Astrocyte of the spinal cord (primary cell): ENCODE data around the gene PTPRG.

ENCODE experiments used
- DNase-seq: peaks from one replicate; pipeline ENCODE4 v3.0.0; 2011; ENCODE audit warnings: low read depth, low spot score
- H3K4me3 ChIP-seq: 2 replicates; pipeline ENCODE4 v1.5.1; 2011; ENCODE audit warnings: low read depth, mild to moderate bottlenecking, low read length, moderate library complexity
- in situ Hi-C: cut with HindIII; loops from 2 replicates; pipeline ENCODE4 v1.10.0; 2017; ENCODE audit warnings: low sequenced_read_pairs
- TF ChIP-seq, protein P1 (sequence below): IDR thresholded peaks from 2 replicates; pipeline ENCODE4 v1.5.1; 2012; ENCODE audit warnings: low read depth, mild to moderate bottlenecking, low read length, inconsistent platforms

PTPRG gene

DNA sequence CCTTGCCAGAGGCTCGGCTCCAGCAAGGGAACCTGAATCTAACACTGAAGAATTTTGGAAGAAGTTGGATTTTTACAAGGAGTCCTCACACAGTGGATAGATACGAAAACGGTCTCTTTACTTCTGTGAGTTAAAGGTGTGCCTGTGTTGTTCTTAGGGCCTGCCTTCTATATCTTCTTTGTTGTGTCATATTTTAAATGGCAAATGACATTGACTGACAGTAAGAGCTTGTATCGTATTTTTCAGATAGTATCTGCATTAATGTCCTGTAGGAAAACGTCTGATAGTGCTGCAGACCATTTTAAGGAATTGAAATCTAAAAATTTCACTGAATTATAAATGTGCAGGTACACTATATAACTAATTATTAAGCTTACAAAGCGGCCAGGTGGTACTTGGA lies 56.3 kb downstream of the PTPRG start:
- H3K4me3 ChIP-seq = no peak overlapping the region
- TF ChIP-seq, protein P1, sequence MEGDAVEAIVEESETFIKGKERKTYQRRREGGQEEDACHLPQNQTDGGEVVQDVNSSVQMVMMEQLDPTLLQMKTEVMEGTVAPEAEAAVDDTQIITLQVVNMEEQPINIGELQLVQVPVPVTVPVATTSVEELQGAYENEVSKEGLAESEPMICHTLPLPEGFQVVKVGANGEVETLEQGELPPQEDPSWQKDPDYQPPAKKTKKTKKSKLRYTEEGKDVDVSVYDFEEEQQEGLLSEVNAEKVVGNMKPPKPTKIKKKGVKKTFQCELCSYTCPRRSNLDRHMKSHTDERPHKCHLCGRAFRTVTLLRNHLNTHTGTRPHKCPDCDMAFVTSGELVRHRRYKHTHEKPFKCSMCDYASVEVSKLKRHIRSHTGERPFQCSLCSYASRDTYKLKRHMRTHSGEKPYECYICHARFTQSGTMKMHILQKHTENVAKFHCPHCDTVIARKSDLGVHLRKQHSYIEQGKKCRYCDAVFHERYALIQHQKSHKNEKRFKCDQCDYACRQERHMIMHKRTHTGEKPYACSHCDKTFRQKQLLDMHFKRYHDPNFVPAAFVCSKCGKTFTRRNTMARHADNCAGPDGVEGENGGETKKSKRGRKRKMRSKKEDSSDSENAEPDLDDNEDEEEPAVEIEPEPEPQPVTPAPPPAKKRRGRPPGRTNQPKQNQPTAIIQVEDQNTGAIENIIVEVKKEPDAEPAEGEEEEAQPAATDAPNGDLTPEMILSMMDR = no peak
- no peak for DNase-seq
- in situ Hi-C loops = no loop called here

DNA sequence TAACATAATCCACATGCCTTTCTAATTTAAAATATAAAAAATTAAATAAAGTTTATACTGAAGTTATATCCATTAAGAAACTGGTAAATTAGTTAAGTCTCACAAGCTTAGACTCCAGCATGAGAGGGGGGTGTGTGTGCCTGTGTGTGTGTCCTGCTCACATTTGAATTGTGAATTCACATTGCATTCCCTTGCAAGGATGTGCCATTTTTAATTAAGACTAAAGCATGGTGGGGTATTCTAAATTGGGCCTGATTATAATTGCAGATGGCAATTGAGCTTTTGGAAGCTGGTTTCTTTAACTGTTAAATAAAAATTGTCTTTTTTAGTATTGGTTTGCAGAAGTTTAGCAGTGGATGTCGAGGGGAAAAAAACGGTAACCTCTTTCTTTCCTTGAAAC lies 56.9 kb downstream of the PTPRG start:
- TF ChIP-seq, protein P1 = no peak
- no peak overlapping the region for H3K4me3 ChIP-seq
- in situ Hi-C loops = no loop called here
- DNase-seq = no peak

DNA sequence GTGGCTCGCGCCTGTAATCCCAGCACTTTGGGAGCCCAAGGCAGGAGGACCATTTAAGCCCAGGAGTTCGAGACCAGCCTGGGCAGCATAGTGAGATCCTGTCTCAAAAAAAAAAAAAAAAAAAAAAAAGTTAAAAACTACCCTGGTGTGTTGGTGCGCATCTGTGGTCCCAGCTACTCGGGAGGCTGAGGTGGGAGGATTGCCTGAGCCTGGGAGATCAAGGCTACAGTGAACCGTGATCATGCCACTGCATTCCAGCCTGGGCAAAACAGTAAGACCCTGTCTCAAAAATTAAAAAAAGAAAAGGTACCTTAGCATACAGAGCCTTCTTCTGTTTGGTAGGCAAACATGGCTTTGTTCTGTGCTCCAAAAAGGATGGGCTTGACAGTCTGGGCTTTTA lies 57.5 kb downstream of the PTPRG start:
- DNase-seq = no peak
- H3K4me3 ChIP-seq = no peak overlapping the region
- TF ChIP-seq, protein P1 = no peak
- in situ Hi-C loops = no loop called here

DNA sequence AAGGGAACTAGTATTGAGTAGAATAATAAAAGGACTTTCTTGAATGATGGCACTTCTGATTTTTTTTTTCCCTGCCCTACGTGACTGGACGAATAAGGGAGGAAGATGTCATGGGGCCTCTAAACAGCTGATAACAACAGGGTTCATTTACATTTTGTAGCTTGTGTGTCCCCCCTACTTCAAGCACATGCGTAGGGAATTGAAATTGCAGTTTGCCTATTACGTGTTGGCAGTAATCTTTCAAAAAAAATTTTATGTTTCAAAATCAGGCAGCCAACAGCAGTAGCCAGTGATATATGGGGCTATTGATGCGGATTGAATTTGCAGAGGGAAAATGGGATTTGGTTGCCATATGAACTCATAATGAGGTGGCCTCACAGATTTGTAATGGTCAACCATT lies 58.7 kb downstream of the PTPRG start:
- in situ Hi-C loops = no loop called here
- TF ChIP-seq, protein P1 = no peak
- no peak overlapping the region for H3K4me3 ChIP-seq
- DNase-seq = no peak

DNA sequence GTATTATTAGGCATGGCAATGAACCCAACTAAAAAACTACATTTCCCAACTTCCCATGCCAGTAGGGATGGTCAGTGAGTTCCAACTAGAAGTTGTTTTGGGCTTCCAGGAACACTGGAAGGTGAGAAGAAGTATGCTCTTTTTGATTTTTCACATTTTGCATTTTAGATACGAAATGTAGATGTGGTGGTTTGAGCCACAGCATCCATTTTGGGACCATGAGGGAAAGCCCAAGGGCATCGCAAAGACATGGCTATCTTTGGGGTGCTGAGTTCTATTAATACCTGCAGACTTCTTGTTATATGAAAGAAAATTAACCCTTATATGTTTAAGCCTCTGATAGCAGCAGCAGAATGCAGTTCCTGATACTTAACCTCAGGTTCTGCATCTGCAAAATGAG lies 62.9 kb downstream of the PTPRG start:
- in situ Hi-C loops = no loop called here
- no peak for DNase-seq
- H3K4me3 ChIP-seq = no peak overlapping the region
- TF ChIP-seq, protein P1 = no peak

DNA sequence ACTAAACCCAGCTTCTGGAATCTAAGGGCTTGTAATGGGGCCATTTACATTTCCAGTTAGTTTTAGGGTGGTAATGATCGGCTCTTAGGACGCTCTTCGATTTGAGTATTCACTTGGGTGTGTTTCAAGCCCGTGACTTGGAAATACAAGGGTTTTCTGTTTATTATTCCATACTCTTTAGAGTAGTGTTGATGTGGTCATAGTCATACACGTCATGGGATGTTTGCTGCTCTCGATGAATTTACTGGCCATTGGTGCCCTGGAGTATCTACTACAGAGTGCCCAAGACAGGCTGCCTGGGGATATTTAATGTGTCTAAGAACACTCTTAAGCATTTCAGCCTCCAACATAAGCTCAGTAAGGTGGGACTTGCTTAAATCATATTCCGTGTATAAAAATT lies 64.1 kb downstream of the PTPRG start:
- in situ Hi-C loops = no loop called here
- TF ChIP-seq, protein P1 = no peak
- no peak overlapping the region for H3K4me3 ChIP-seq
- no peak for DNase-seq

DNA sequence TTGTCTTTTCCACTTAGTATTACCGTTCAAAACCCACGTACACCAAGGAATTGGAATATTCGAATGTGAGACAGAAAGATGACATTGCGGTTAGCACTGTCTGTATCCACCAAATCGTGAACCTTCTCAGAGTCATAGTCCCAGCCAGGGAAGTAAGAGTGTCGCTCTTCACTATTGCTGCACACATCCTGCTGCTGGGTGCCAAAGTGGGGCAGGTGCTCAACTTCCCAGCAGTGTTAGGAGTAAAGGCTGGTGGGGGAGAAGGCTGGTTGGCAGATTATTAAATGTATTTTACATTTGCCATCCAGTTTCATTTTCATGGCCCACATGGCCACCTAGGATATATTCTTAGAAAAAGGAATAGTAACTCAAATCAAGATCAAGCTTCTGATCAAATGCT lies 65.1 kb downstream of the PTPRG start:
- TF ChIP-seq, protein P1 = no peak
- H3K4me3 ChIP-seq = no peak overlapping the region
- DNase-seq = no peak
- in situ Hi-C loops = no loop called here
